Measurements from ENCODE around the gene CCDC148.

DNA sequence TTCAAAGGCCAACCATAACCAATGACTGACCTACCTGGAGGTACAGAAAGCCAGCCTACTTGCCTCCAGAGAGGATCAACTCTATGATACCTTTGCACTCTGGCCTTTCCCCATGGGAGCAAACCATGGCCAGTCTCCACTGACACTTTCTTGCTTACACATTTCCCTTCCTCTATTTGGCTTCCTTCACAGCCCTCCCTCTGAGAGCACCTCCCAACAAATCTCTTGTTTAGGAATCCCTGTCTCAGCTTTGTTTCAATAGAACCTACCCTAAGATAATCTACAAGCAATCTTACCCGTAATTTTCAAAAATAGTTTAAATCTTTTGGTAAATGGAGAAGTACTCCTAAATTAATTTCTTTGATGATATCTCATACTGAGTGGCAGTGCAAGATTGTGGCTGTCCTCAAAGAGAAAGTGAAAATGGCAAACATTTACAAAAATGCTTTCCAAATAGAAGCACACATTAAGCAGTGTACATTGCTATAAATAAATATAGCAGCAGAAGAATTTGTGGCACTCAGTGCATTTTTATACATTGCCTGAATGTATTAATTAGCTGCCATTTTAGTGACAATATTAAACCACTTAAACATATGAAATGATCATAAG is 140.6 kb downstream of the CCDC148 start:
- TF ChIP-seq, protein P1, sequence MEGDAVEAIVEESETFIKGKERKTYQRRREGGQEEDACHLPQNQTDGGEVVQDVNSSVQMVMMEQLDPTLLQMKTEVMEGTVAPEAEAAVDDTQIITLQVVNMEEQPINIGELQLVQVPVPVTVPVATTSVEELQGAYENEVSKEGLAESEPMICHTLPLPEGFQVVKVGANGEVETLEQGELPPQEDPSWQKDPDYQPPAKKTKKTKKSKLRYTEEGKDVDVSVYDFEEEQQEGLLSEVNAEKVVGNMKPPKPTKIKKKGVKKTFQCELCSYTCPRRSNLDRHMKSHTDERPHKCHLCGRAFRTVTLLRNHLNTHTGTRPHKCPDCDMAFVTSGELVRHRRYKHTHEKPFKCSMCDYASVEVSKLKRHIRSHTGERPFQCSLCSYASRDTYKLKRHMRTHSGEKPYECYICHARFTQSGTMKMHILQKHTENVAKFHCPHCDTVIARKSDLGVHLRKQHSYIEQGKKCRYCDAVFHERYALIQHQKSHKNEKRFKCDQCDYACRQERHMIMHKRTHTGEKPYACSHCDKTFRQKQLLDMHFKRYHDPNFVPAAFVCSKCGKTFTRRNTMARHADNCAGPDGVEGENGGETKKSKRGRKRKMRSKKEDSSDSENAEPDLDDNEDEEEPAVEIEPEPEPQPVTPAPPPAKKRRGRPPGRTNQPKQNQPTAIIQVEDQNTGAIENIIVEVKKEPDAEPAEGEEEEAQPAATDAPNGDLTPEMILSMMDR (IDR thresholded peaks at IDR 0.05) = no peak
- no peak for TF ChIP-seq POLR2A (IDR thresholded peaks at IDR 0.05)
- no peak for TF ChIP-seq POLR2AphosphoS5 (IDR thresholded peaks at IDR 0.05)
- no peak for TF ChIP-seq EP300 (IDR thresholded peaks at IDR 0.05)
